ENCODE results near the gene NMNAT1.
"Not testable (repeated sequence)": the region's sequence is repeated elsewhere in the genome, so short reads cannot be mapped to it uniquely, and the experiment has no call there.

The NMNAT1 gene

GRCh38 chr1:10021992-10022391 is 78.7 kb downstream of the NMNAT1 start:
- DNase-seq, result peak in 1 of 2 experiments; percentile 37

- DNase-seq, result no peak
Measured at GRCh38 chr1:10022656-10023055, 79.4 kb downstream of the NMNAT1 start.

- no peak for DNase-seq
Measured at GRCh38 chr1:10025354-10025753, 82.1 kb downstream of the NMNAT1 start.

DNA sequence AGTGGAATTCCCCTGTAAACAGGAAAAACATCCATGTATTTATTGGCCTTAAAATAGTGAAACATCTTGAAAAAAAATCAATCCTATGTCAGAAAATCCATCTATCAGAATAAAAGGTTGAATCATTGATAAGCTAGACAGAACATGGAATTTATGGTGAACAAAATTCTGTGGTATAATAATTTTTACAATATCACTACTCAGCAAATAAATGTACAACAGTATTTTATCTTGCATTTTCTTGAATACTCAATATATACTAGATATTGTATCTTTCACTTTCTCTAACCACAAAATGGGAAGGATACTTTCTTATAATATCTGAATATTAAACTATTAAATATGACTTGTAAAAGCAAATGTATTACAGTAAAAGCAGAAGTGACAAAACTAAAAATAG is 83.8 kb downstream of the NMNAT1 start:
- DNase-seq, result no peak

DNA sequence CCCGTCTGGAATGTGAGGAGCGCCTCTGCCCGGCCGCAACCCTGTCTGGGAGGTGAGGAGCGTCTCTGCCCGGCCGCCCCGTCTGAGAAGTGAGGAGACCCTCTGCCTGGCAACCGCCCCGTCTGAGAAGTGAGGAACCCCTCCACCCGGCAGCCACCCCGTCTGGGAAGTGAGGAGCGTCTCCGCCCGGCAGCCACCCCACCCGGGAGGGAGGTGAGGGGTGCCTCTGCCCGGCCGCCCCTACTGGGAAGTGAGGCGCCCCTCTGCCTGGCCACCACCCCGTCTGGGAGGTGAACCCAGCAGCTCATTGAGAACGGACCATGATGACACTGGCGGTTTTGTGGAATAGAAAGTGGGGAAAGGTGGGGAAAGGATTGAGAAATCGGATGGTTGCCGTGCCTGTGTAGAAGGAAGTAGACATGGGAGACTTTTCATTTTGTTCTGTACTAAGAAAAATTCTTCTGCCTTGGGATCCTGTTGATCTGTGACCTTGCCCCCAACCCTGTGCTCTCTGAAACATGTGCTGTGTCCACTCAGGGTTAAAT is 85.8 kb downstream of the NMNAT1 start:
- DNase-seq, result not testable (repeated sequence)

DNA sequence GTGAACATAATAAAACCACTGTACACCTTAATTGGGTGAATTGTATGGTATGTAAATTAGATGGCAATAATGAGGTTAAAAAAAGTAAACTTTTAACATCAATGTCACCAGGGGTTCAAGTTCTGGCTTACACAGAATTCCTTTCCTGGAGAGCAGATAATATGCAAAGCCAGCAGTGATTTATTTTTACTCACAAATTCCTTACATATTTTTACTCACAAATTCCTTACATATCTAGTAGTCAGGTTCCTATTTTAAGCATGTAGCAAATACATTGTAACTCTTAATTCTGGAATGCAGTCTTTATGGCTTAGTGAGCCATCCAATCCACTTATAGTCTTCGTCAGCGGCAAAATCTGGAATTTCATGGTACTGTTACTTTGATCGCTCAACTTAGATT is 88.2 kb downstream of the NMNAT1 start:
- no peak for DNase-seq

GRCh38 chr1:10032590-10033358 is 89.5 kb downstream of the NMNAT1 start, which contains the start of gene UBE4B:
UBE4B (plus strand) TSS chr1:10032958; CDS start chr1:10033671, 713 bp downstream.
- peak; percentile 97 to 98 for DNase-seq

DNA sequence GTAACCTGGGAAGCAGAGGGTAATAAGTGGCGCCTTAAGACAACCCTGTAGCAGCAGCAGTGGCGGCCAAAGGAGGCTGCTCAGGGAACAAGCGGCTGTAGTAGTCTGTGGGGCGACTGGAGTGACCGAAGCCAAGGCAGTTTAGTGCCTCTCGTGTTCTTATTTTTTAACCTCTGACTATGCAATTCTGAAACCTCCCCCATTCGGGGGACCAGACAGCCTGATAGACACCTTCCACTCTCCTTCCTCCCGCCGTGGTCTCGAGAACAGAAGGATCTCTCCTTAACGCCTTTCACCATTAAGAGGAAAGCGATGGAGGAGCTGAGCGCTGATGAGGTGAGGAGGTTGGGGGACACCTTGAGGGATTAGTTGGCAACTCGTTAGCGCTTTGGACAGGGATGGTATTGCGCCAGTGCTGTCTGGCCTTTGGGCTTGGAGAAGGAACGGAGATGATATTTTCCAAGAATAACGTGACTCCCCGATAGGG is 90.1 kb downstream of the NMNAT1 start:
- peak; percentile 34 to 71 for DNase-seq

All from NCI-H524 (cell line).